ENCODE measurements around the gene PRRG1.
"Not testable (repeated sequence)": the region's sequence is repeated elsewhere in the genome, so short reads cannot be mapped to it uniquely, and the experiment has no call there.

The PRRG1 gene

GRCh38 chrX:37424000-37424429, 74.9 kb downstream of the PRRG1 start:
- DNase-seq (ENCODE audit: low read depth, low spot score) = peak; percentile 58
- TF ChIP-seq CTCF (IDR thresholded peaks at IDR 0.05; ENCODE audit: low read depth, low read length) = no peak
- H3K4me3 ChIP-seq (ENCODE audit: low read depth, low read length) = no peak overlapping the region
- in situ Hi-C loops (cut with HindIII; ENCODE audit: low sequenced_read_pairs) = no loop called here

- peak; percentile 12 for DNase-seq (ENCODE audit: low read depth, low spot score)
- no peak overlapping the region for H3K4me3 ChIP-seq (ENCODE audit: low read depth, low read length)
- no peak for TF ChIP-seq CTCF (IDR thresholded peaks at IDR 0.05; ENCODE audit: low read depth, low read length)
- in situ Hi-C loops (cut with HindIII; ENCODE audit: low sequenced_read_pairs) = no loop called here
These were observed 76.2 kb downstream of the PRRG1 start for GRCh38 chrX:37425370-37425769.

- in situ Hi-C loops (cut with HindIII; ENCODE audit: low sequenced_read_pairs); DNase-seq (ENCODE audit: low read depth, low spot score); H3K4me3 ChIP-seq (ENCODE audit: low read depth, low read length): not testable (repeated sequence)
These were observed 79.8 kb downstream of the PRRG1 start for GRCh38 chrX:37428962-37429361.

GRCh38 chrX:37434362-37434761, 85.2 kb downstream of the PRRG1 start:
- no peak for DNase-seq (ENCODE audit: low read depth, low spot score)
- no peak overlapping the region for H3K4me3 ChIP-seq (ENCODE audit: low read depth, low read length)
- in situ Hi-C loops (cut with HindIII; ENCODE audit: low sequenced_read_pairs) = no loop called here
- no peak for TF ChIP-seq CTCF (IDR thresholded peaks at IDR 0.05; ENCODE audit: low read depth, low read length)

- no peak for DNase-seq (ENCODE audit: low read depth, low spot score)
- H3K4me3 ChIP-seq (ENCODE audit: low read depth, low read length) = no peak overlapping the region
- TF ChIP-seq CTCF (IDR thresholded peaks at IDR 0.05; ENCODE audit: low read depth, low read length) = no peak
- in situ Hi-C loops (cut with HindIII; ENCODE audit: low sequenced_read_pairs) = no loop called here
These were observed 88.0 kb downstream of the PRRG1 start for GRCh38 chrX:37437160-37437559.

GRCh38 chrX:37441377-37441776, 92.2 kb downstream of the PRRG1 start:
- DNase-seq (ENCODE audit: low read depth, low spot score) = no peak
- no peak for TF ChIP-seq CTCF (IDR thresholded peaks at IDR 0.05; ENCODE audit: low read depth, low read length)
- in situ Hi-C loops (cut with HindIII; ENCODE audit: low sequenced_read_pairs) = no loop called here
- H3K4me3 ChIP-seq (ENCODE audit: low read depth, low read length) = no peak overlapping the region

GRCh38 chrX:37445182-37445581, 96.0 kb downstream of the PRRG1 start:
- no peak for DNase-seq (ENCODE audit: low read depth, low spot score)
- TF ChIP-seq CTCF (IDR thresholded peaks at IDR 0.05; ENCODE audit: low read depth, low read length) = no peak
- H3K4me3 ChIP-seq (ENCODE audit: low read depth, low read length) = no peak overlapping the region
- in situ Hi-C loops (cut with HindIII; ENCODE audit: low sequenced_read_pairs) = no loop called here
